ENCODE results near the gene TBPL1. TPM values are rescaled to one million over a fixed set of nuclear protein-coding genes. Genes with fewer than 3 reads are reported as not detected.

The TBPL1 gene
- total and polyA plus RNA-seq, 5 donors, result 24.8 to 32.0 (median 26.1) TPM

GRCh38 chr6:134010400-134010799, 57.4 kb downstream of the TBPL1 start:
- no peak for DNase-seq
- Histone ChIP-seq H3K27ac (ENCODE audit: low read length) (no peak overlapping the region), H3K9me3 (ENCODE audit: control insufficient read depth, low read length) (no peaks in the 10 kb centered on the region), H3K4me1 (ENCODE audit: control insufficient read depth, insufficient read depth, low read length) (peaks cover 2% of the 10 kb centered on the region), H3K4me3 (ENCODE audit: low read length) (no peak overlapping the region), H3K27me3 (ENCODE audit: control insufficient read depth, insufficient read depth) (no peaks in the 10 kb centered on the region)
- no peak for ATAC-seq
- intact Hi-C loops (cut with DNase I), result no loop called here
- 92% methylated on average over 8 of the region's 8 CpGs for WGBS

GRCh38 chr6:134010974-134011373, 58.0 kb downstream of the TBPL1 start:
- 90% methylated on average over 2 of the region's 2 CpGs for WGBS
- no peaks in the 10 kb centered on the region for H3K9me3 ChIP-seq (ENCODE audit: control insufficient read depth, low read length)
- DNase-seq (no peak), ATAC-seq (no peak)
- H3K27me3 ChIP-seq (ENCODE audit: control insufficient read depth, insufficient read depth), result no peaks in the 10 kb centered on the region
- H3K27ac ChIP-seq (ENCODE audit: low read length), result no peak overlapping the region
- intact Hi-C loops (cut with DNase I), result no loop called here
- peaks cover 2% of the 10 kb centered on the region for H3K4me1 ChIP-seq (ENCODE audit: control insufficient read depth, insufficient read depth, low read length)
- H3K4me3 ChIP-seq (ENCODE audit: low read length), result no peak overlapping the region

- Histone ChIP-seq H3K9me3 (ENCODE audit: control insufficient read depth, low read length) (no peaks in the 10 kb centered on the region), H3K4me1 (ENCODE audit: control insufficient read depth, insufficient read depth, low read length) (no peaks in the 10 kb centered on the region), H3K27me3 (ENCODE audit: control insufficient read depth, insufficient read depth) (no peaks in the 10 kb centered on the region), H3K4me3 (ENCODE audit: low read length) (no peak overlapping the region), H3K27ac (ENCODE audit: low read length) (no peak overlapping the region)
- ATAC-seq (no peak), DNase-seq (no peak)
- WGBS, result 53% methylated on average over 3 of the region's 3 CpGs
- intact Hi-C loops (cut with DNase I), result no loop called here
These were observed 61.6 kb downstream of the TBPL1 start for GRCh38 chr6:134014588-134015137.

GRCh38 chr6:134015719-134016557, 62.9 kb downstream of the TBPL1 start:
- DNase-seq (no peak), ATAC-seq (no peak)
- Histone ChIP-seq H3K27ac (ENCODE audit: low read length) (no peak overlapping the region), H3K9me3 (ENCODE audit: control insufficient read depth, low read length) (no peaks in the 10 kb centered on the region), H3K4me1 (ENCODE audit: control insufficient read depth, insufficient read depth, low read length) (no peaks in the 10 kb centered on the region), H3K27me3 (ENCODE audit: control insufficient read depth, insufficient read depth) (no peaks in the 10 kb centered on the region), H3K4me3 (ENCODE audit: low read length) (no peak overlapping the region)
- WGBS, result 84% methylated on average over 5 of the region's 5 CpGs
- intact Hi-C loops (cut with DNase I), result no loop called here

GRCh38 chr6:134016558-134016814, 63.5 kb downstream of the TBPL1 start:
- no peak for ATAC-seq
- no peak for DNase-seq
- Histone ChIP-seq H3K27ac (ENCODE audit: low read length) (no peak overlapping the region), H3K4me1 (ENCODE audit: control insufficient read depth, insufficient read depth, low read length) (no peaks in the 10 kb centered on the region), H3K27me3 (ENCODE audit: control insufficient read depth, insufficient read depth) (no peaks in the 10 kb centered on the region), H3K9me3 (ENCODE audit: control insufficient read depth, low read length) (no peaks in the 10 kb centered on the region), H3K4me3 (ENCODE audit: low read length) (no peak overlapping the region)
- intact Hi-C loops (cut with DNase I), result no loop called here

- no peak overlapping the region for H3K4me3 ChIP-seq (ENCODE audit: low read length)
- no peaks in the 10 kb centered on the region for H3K27me3 ChIP-seq (ENCODE audit: control insufficient read depth, insufficient read depth)
- no peak overlapping the region for H3K27ac ChIP-seq (ENCODE audit: low read length)
- H3K4me1 ChIP-seq (ENCODE audit: control insufficient read depth, insufficient read depth, low read length), result peaks cover 2% of the 10 kb centered on the region
- ATAC-seq, result no peak
- H3K9me3 ChIP-seq (ENCODE audit: control insufficient read depth, low read length), result no peaks in the 10 kb centered on the region
- intact Hi-C loops (cut with DNase I), result no loop called here
- no peak for DNase-seq
- 57% methylated on average over 1 of the region's 1 CpG for WGBS
These were observed 67.0 kb downstream of the TBPL1 start for GRCh38 chr6:134020071-134020470.

GRCh38 chr6:134020543-134020942, 67.5 kb downstream of the TBPL1 start:
- no peak for DNase-seq
- Histone ChIP-seq H3K27me3 (ENCODE audit: control insufficient read depth, insufficient read depth) (no peaks in the 10 kb centered on the region), H3K4me3 (ENCODE audit: low read length) (no peak overlapping the region), H3K27ac (ENCODE audit: low read length) (no peak overlapping the region), H3K9me3 (ENCODE audit: control insufficient read depth, low read length) (no peaks in the 10 kb centered on the region), H3K4me1 (ENCODE audit: control insufficient read depth, insufficient read depth, low read length) (peaks cover 2% of the 10 kb centered on the region)
- ATAC-seq, result no peak
- intact Hi-C loops (cut with DNase I), result no loop called here
- WGBS, result 40% methylated on average over 4 of the region's 4 CpGs

- H3K4me1 ChIP-seq (ENCODE audit: control insufficient read depth, insufficient read depth, low read length), result peaks cover 2% of the 10 kb centered on the region
- no peaks in the 10 kb centered on the region for H3K27me3 ChIP-seq (ENCODE audit: control insufficient read depth, insufficient read depth)
- H3K27ac ChIP-seq (ENCODE audit: low read length), result no peak overlapping the region
- 57% methylated on average over 4 of the region's 4 CpGs for WGBS
- H3K4me3 ChIP-seq (ENCODE audit: low read length), result no peak overlapping the region
- no peak for ATAC-seq
- no peak for DNase-seq
- intact Hi-C loops (cut with DNase I), result no loop called here
- H3K9me3 ChIP-seq (ENCODE audit: control insufficient read depth, low read length), result no peaks in the 10 kb centered on the region
These were observed 67.9 kb downstream of the TBPL1 start for GRCh38 chr6:134020968-134021367.

- ATAC-seq (no peak), DNase-seq (no peak)
- intact Hi-C loops (cut with DNase I), result no loop called here
- Histone ChIP-seq H3K4me3 (ENCODE audit: low read length) (no peak overlapping the region), H3K4me1 (ENCODE audit: control insufficient read depth, insufficient read depth, low read length) (peaks cover 2% of the 10 kb centered on the region), H3K27me3 (ENCODE audit: control insufficient read depth, insufficient read depth) (no peaks in the 10 kb centered on the region), H3K27ac (ENCODE audit: low read length) (no peak overlapping the region), H3K9me3 (ENCODE audit: control insufficient read depth, low read length) (no peaks in the 10 kb centered on the region)
- 80% methylated on average over 5 of the region's 5 CpGs for WGBS
These were observed 68.5 kb downstream of the TBPL1 start for GRCh38 chr6:134021396-134022122.

- 60% methylated on average over 3 of the region's 3 CpGs for WGBS
These were observed 69.6 kb downstream of the TBPL1 start for GRCh38 chr6:134022650-134023049.

GRCh38 chr6:134026597-134026996, 73.6 kb downstream of the TBPL1 start:
- intact Hi-C loops (cut with DNase I), result no loop called here
- no peaks in the 10 kb centered on the region for H3K9me3 ChIP-seq (ENCODE audit: control insufficient read depth, low read length)
- no peaks in the 10 kb centered on the region for H3K27me3 ChIP-seq (ENCODE audit: control insufficient read depth, insufficient read depth)
- WGBS, result 98% methylated on average over 3 of the region's 3 CpGs
- H3K27ac ChIP-seq (ENCODE audit: low read length), result no peak overlapping the region
- H3K4me3 ChIP-seq (ENCODE audit: low read length), result no peak overlapping the region
- no peak for DNase-seq
- no peak for ATAC-seq
- H3K4me1 ChIP-seq (ENCODE audit: control insufficient read depth, insufficient read depth, low read length), result peaks cover 4% of the 10 kb centered on the region

More at GRCh38 chr6:134022650-134023049, 69.6 kb downstream of the TBPL1 start:
- ATAC-seq, result no peak
- Histone ChIP-seq H3K27me3 (ENCODE audit: control insufficient read depth, insufficient read depth) (no peaks in the 10 kb centered on the region), H3K27ac (ENCODE audit: low read length) (no peak overlapping the region), H3K4me3 (ENCODE audit: low read length) (no peak overlapping the region), H3K9me3 (ENCODE audit: control insufficient read depth, low read length) (no peaks in the 10 kb centered on the region), H3K4me1 (ENCODE audit: control insufficient read depth, insufficient read depth, low read length) (peaks cover 2% of the 10 kb centered on the region)
- intact Hi-C loops (cut with DNase I), result no loop called here
- DNase-seq, result no peak
